CD4-positive, alpha-beta memory T cell (primary cell): ENCODE results near the gene PGBD5. TPM values are rescaled to one million over a fixed set of nuclear protein-coding genes. Genes with fewer than 3 reads are reported as not detected.

Source experiments
- CTCF ChIA-PET: fragments of 350-600 bp; sonication (Branson Sonifier 250); formaldehyde crosslinking; loops from one replicate; lab custom pipeline; 2021; ENCODE audit warnings: inconsistent platforms; ENCODE audit not compliant: partially characterized antibody; lab: Charles Lee
- POLR2A ChIA-PET: fragments of 350-600 bp; sonication (Branson Sonifier 250); formaldehyde crosslinking; loops from one replicate; lab custom pipeline; 2021; ENCODE audit not compliant: partially characterized antibody; lab: Charles Lee
- DNase-seq, 5 donors: peaks; one replicate each; pipeline versions ENCODE4 v3.0.0 to v3.0.0-alpha.2; 2020 to 2022; ENCODE audit warnings: mixed read lengths in 1 of 5
- H3K27ac ChIP-seq: one replicate; pipeline ENCODE4 v1.7.0; 2013; ENCODE audit warnings: low read depth, low read length
- H3K27me3 ChIP-seq: 2 replicates; pipeline ENCODE4 v1.7.0; 2013; ENCODE audit warnings: mild to moderate bottlenecking, low read length, moderate library complexity; ENCODE audit not compliant: insufficient read depth
- H3K36me3 ChIP-seq: 2 replicates; pipeline ENCODE4 v1.7.0; 2013; ENCODE audit warnings: mild to moderate bottlenecking, low read length, moderate library complexity; ENCODE audit not compliant: insufficient read depth
- H3K4me1 ChIP-seq: 2 replicates; pipeline ENCODE4 v1.7.0; 2013; ENCODE audit warnings: mild to moderate bottlenecking, low read length, moderate library complexity; ENCODE audit not compliant: insufficient read depth
- H3K4me3 ChIP-seq, 2 donors: one replicate each; pipeline ENCODE4 v1.7.0; 2013; ENCODE audit warnings: low read length in 2 of 2, mild to moderate bottlenecking in 1 of 2
- H3K9me3 ChIP-seq, 2 donors: one replicate each; pipeline ENCODE4 v1.7.0; 2013; ENCODE audit warnings: low read length in 2 of 2, control low read depth in 1 of 2; ENCODE audit not compliant: control insufficient read depth in 1 of 2
- H3K27ac Mint-ChIP-seq, 7 donors: one replicate each; pipeline ENCODE4 v1.8.0; 2020 to 2021; ENCODE audit warnings: mixed read lengths in 7 of 7, mild to moderate bottlenecking in 6 of 7, inconsistent platforms in 3 of 7, moderate library complexity in 3 of 7
- H3K27me3 Mint-ChIP-seq, 2 donors: one replicate each; pipeline ENCODE4 v1.8.0; 2020 to 2021; ENCODE audit warnings: mixed read lengths in 2 of 2
- H3K36me3 Mint-ChIP-seq, 2 donors: one replicate each; pipeline ENCODE4 v1.8.0; 2020 to 2021; ENCODE audit warnings: mixed read lengths in 2 of 2, inconsistent platforms in 1 of 2, mild to moderate bottlenecking in 1 of 2
- H3K4me1 Mint-ChIP-seq, 4 donors: one replicate each; pipeline ENCODE4 v1.8.0; 2020 to 2021; ENCODE audit warnings: mixed read lengths in 4 of 4, mild to moderate bottlenecking in 1 of 4
- H3K4me3 Mint-ChIP-seq, 8 donors: one replicate each; pipeline ENCODE4 v1.8.0; 2020 to 2021; ENCODE audit warnings: mixed read lengths in 8 of 8, mild to moderate bottlenecking in 7 of 8, moderate library complexity in 6 of 8, inconsistent platforms in 3 of 8
- H3K9me3 Mint-ChIP-seq, 8 donors: one replicate each; pipeline ENCODE4 v1.8.0; 2020 to 2021; ENCODE audit warnings: mixed read lengths in 8 of 8, mild to moderate bottlenecking in 5 of 8, inconsistent platforms in 3 of 8, moderate library complexity in 1 of 8
- intact Hi-C: fragments of 100-400 bp; cut with micrococcal nuclease; formaldehyde crosslinking; loops from one replicate; pipeline ENCODE4 v1.15.1; 2023
- polyA plus RNA-seq, 2 donors: library from polyadenylated mRNA; unstranded; fragments of 300-500 nt; fragmentation: Illumina TruSeq; gene quantifications; one replicate each; pipeline ENCODE4 v1.2.3, GENCODE V29; 2021
- total RNA-seq, 2 experiments: library from RNA; stranded (reverse); gene quantifications; one replicate each; pipeline ENCODE4 v1.2.3, GENCODE V29; 2021

PGBD5 gene
- total and polyA plus RNA-seq, 4 experiments from 2014 or later = not detected

DNA sequence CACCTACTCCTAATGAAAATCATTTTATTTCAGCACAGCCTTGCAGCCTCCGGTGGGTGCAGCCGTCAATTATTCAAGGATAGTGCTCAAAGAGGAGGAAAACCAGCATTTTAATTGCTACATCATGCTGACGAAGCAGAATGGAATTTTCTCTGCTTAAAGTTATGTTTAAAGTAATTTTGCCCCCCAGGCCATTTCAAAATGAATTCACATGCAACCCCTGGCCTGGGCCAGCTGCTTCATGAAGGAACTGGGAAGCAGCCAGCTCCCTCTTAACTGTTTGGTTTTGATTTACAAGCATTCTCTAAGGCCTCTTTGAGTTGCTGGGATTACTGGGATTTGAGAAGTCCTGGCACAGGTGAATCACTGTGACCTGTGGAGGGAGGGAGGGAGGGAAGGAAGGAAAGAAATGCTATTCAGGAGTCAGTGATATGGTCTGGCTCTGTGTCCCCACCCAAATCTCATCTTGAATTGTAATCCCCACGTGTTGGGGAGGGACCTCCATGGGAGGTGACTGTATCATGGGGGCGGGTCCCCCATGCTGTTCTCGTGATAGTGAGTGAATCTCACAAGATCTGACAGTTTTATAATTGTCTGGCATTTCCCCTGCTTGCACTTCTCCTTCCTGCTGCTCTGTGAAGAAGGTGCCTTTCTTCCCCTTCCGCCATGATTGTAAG lies 66.0 kb downstream of the PGBD5 start:
- intact Hi-C loops = no loop called here
- CTCF ChIA-PET = no interaction called here
- Histone ChIP-seq H3K9me3 (no peaks in the 10 kb centered on the region), H3K27ac (no peak overlapping the region), H3K36me3 (no peaks in the 10 kb centered on the region), H3K4me3 (no peak overlapping the region), H3K4me1 (no peaks in the 10 kb centered on the region), H3K27me3 (no peaks in the 10 kb centered on the region)
- Mint-ChIP-seq H3K4me3 (no peak overlapping the region), H3K36me3 (no peaks in the 10 kb centered on the region), H3K4me1 (no peaks in the 10 kb centered on the region), H3K27ac (no peak overlapping the region), H3K9me3 (no peaks in the 10 kb centered on the region), H3K27me3 (peaks cover 0 to 6% of the 10 kb centered on the region in 2 donors)
- no peak for DNase-seq
- POLR2A ChIA-PET = no interaction called here

DNA sequence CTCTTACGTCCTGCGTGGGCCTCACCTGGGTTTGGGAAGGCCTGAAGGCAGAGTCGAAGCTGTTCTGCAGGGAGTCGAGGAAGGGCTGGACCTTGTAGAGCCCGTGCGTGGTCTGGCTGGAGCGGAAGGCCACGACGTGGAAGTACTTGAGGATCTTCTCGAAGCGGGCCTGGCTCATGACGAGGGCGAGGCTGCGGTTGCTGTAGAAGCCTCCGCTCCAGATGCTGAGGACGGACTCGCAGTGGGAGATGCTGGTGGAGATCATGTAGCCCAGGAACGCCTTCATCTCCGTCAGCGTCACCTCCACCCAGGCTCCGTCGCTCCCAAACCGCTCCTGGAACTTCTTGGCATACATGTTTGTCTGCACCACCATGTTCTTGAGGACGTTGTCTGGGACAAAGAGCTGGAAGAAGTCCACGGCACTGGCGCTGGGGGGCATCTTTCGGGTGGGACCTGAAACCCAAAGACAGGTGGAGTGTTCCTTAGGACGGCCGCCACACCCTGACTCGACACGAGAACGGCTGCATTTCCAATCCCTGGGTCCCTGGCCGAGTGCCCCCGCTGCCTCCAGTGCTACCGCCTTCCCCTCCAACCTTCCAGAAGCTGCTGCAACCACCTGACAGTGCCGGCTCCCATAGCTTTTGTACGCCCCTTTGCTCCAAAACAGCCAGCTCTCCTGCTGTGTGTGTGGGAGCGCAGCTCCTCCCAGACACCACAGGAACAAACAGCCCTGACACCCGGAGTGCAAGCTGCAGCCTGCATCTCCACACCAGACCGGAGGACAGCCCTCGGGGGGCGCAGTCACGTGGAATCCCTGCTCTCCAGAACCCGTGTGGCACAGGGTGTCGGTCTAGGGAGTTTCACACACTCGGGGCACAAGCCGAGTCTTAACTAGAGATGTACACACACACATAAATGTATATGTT lies 69.0 kb downstream of the PGBD5 start:
- Mint-ChIP-seq H3K4me3 (no peak overlapping the region), H3K36me3 (no peaks in the 10 kb centered on the region), H3K9me3 (no peaks in the 10 kb centered on the region), H3K4me1 (no peaks in the 10 kb centered on the region), H3K27ac (no peak overlapping the region), H3K27me3 (peaks cover 0 to 6% of the 10 kb centered on the region in 2 donors)
- H3K27me3 ChIP-seq = no peaks in the 10 kb centered on the region
- POLR2A ChIA-PET = no interaction called here
- DNase-seq = no peak
- CTCF ChIA-PET = no interaction called here
- H3K36me3 ChIP-seq = no peaks in the 10 kb centered on the region
- no peak overlapping the region for H3K4me3 ChIP-seq
- intact Hi-C loops = no loop called here
- no peaks in the 10 kb centered on the region for H3K9me3 ChIP-seq
- H3K27ac ChIP-seq = no peak overlapping the region
- no peaks in the 10 kb centered on the region for H3K4me1 ChIP-seq

DNA sequence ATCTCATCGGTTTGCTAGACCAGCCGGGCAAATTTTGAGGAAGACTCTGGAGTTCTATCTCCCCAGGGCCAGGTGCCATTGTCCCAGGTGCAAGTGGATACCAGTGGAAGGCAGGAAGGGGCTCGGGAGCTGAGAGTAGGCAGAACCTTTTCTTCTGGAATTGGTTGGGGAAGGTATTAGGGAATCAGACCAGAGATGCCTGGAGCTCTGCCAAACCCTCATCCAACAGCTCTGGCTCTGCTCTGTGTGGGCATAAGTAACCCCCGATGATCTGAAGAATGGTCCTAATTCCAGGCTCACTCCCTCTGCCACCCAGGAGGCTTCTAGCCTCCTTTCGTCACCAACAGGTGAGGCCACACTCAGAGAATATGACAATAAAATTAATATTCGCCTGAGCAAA lies 69.9 kb downstream of the PGBD5 start:
- no peak overlapping the region for H3K27ac ChIP-seq
- peaks cover 1 to 6% of the 10 kb centered on the region in 2 donors for H3K27me3 Mint-ChIP-seq
- no peaks in the 10 kb centered on the region for H3K4me1 ChIP-seq
- no peaks in the 10 kb centered on the region for H3K9me3 ChIP-seq
- ChIA-PET POLR2A (no interaction called here), CTCF (no interaction called here)
- DNase-seq = no peak
- intact Hi-C loops = no loop called here
- H3K4me1 Mint-ChIP-seq = no peaks in the 10 kb centered on the region
- H3K36me3 Mint-ChIP-seq = no peaks in the 10 kb centered on the region
- no peaks in the 10 kb centered on the region for H3K9me3 Mint-ChIP-seq
- H3K27me3 ChIP-seq = no peaks in the 10 kb centered on the region
- no peak overlapping the region for H3K4me3 Mint-ChIP-seq
- H3K27ac Mint-ChIP-seq = no peak overlapping the region
- H3K4me3 ChIP-seq = no peak overlapping the region
- H3K36me3 ChIP-seq = no peaks in the 10 kb centered on the region

DNA sequence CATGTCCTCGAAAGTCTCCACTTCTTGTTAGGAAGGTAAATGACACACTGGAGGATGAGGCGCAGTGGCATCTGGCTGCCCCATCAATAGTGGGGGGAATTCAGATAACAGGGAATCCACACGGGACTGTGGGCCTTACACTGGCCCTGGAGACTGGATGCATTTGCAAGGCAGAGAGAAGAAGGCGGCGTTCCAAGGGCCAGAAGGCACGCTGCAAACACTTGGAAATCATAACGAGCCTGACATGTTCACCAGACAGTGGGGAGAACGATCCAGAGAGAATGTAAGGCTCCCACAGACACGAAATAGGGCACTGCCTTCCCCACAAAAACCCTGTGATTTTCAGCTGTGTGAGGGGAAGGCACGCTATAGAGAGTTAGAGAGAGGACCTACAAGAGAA lies 70.5 kb downstream of the PGBD5 start:
- no peaks in the 10 kb centered on the region for H3K36me3 ChIP-seq
- Mint-ChIP-seq H3K36me3 (no peaks in the 10 kb centered on the region), H3K9me3 (no peaks in the 10 kb centered on the region), H3K27me3 (peaks cover 3 to 4% of the 10 kb centered on the region in 2 donors), H3K4me3 (no peak overlapping the region), H3K27ac (no peak overlapping the region), H3K4me1 (no peaks in the 10 kb centered on the region)
- ChIA-PET CTCF (no interaction called here), POLR2A (no interaction called here)
- H3K4me3 ChIP-seq = no peak overlapping the region
- H3K4me1 ChIP-seq = no peaks in the 10 kb centered on the region
- H3K27me3 ChIP-seq = no peaks in the 10 kb centered on the region
- intact Hi-C loops = no loop called here
- no peaks in the 10 kb centered on the region for H3K9me3 ChIP-seq
- no peak overlapping the region for H3K27ac ChIP-seq
- no peak for DNase-seq

DNA sequence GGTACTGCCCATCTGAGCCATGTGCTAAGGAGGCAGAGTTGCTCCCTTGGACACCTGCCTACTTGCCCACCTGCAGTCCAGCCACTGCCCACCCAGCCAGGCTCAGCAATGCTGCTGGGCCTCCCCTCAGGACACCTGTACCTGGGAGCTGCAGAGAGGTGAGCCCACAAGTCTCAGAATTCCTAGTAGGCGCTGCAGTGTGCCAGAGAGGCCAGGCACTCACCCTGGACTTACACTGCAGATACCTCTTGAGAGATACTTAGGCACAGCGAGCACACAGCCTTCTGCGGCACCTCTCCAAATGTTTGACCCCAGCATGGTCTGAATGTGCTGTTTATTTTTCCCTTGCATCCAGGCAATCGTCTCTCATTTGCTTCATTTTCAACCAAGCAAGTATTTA lies 71.0 kb downstream of the PGBD5 start:
- H3K9me3 ChIP-seq = no peaks in the 10 kb centered on the region
- no peaks in the 10 kb centered on the region for H3K36me3 ChIP-seq
- CTCF ChIA-PET = no interaction called here
- H3K4me1 Mint-ChIP-seq = no peaks in the 10 kb centered on the region
- POLR2A ChIA-PET = no interaction called here
- H3K27ac Mint-ChIP-seq = peak overlapping the region in 1 of 7 donors; percentile 6
- H3K4me1 ChIP-seq = no peaks in the 10 kb centered on the region
- no peaks in the 10 kb centered on the region for H3K27me3 ChIP-seq
- H3K36me3 Mint-ChIP-seq = no peaks in the 10 kb centered on the region
- H3K9me3 Mint-ChIP-seq = no peaks in the 10 kb centered on the region
- intact Hi-C loops = no loop called here
- no peak for DNase-seq
- peaks cover 2 to 4% of the 10 kb centered on the region in 2 donors for H3K27me3 Mint-ChIP-seq
- H3K27ac ChIP-seq = no peak overlapping the region
- no peak overlapping the region for H3K4me3 ChIP-seq
- H3K4me3 Mint-ChIP-seq = no peak overlapping the region

DNA sequence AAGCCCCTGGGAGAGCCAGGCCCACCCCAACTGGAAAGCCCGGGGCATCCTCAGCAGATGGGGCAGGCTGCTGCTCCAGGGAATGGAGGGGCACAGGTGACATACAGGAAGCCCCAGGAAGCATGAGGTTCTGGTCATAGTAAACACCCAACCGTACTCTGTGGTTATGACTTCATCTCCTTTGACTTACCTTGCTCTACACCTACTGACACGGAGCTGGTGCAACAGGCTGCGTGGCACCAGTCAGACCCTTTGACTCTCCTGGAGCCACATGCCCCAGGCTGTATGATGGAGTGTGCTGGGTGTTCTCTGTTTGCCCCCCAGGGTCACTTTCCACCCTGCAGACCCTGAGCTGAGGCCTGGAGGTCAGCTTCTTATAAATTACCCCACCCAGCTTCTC lies 72.1 kb downstream of the PGBD5 start:
- CTCF ChIA-PET = no interaction called here
- H3K27ac Mint-ChIP-seq = no peak overlapping the region

DNA sequence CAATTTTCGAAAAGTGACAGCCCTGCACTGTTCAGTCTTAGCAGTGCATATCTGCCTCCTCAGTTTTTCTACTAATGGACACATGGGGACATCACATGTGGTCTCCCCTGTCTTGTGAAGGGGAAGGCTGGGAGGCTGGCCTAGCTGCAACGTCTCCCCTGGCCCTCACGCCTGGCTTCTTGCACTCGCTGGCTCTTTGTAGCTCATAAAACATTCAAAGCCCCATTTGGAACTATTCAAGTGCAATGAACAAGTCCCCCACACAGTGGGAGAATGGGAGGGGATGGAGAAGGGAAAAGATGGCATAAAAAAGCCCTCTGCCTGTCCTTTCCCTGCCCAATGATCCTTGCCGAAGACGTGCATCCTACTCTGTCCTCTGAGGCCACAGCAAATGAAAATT lies 73.6 kb downstream of the PGBD5 start:
- ChIA-PET POLR2A (no interaction called here), CTCF (interaction anchor here (0.7 kb wide), 1 partner anchor 12 kb away, joined by 3 read pairs; no protein-coding TSS in a partner anchor)
- intact Hi-C loops = no loop called here
- Mint-ChIP-seq H3K36me3 (no peaks in the 10 kb centered on the region), H3K27ac (no peak overlapping the region), H3K9me3 (no peaks in the 10 kb centered on the region), H3K4me1 (no peaks in the 10 kb centered on the region), H3K4me3 (no peak overlapping the region), H3K27me3 (peaks cover 3 to 4% of the 10 kb centered on the region in 2 donors)
- Histone ChIP-seq H3K9me3 (no peaks in the 10 kb centered on the region), H3K27ac (no peak overlapping the region), H3K4me1 (no peaks in the 10 kb centered on the region), H3K27me3 (no peaks in the 10 kb centered on the region), H3K36me3 (no peaks in the 10 kb centered on the region), H3K4me3 (no peak overlapping the region)
- no peak for DNase-seq

More for the DNA sequence above, 72.1 kb downstream of the PGBD5 start:
- no peaks in the 10 kb centered on the region for H3K4me1 ChIP-seq
- H3K4me3 Mint-ChIP-seq = no peak overlapping the region
- H3K36me3 Mint-ChIP-seq = no peaks in the 10 kb centered on the region
- no peak for DNase-seq
- POLR2A ChIA-PET = no interaction called here
- no peak overlapping the region for H3K4me3 ChIP-seq
- H3K9me3 ChIP-seq = no peaks in the 10 kb centered on the region
- no peaks in the 10 kb centered on the region for H3K36me3 ChIP-seq
- H3K27me3 ChIP-seq = no peaks in the 10 kb centered on the region
- H3K9me3 Mint-ChIP-seq = no peaks in the 10 kb centered on the region
- peaks cover 2 to 4% of the 10 kb centered on the region in 2 donors for H3K27me3 Mint-ChIP-seq
- intact Hi-C loops = no loop called here
- H3K4me1 Mint-ChIP-seq = no peaks in the 10 kb centered on the region
- H3K27ac ChIP-seq = no peak overlapping the region
